K562 (cell line): ENCODE data around the gene AACS. TPM values are rescaled to one million over a fixed set of nuclear protein-coding genes. Genes with fewer than 3 reads are reported as not detected.

ENCODE experiments used
- ATAC-seq: fragments of 200-7000 bp; cut with Tn5 transposase; 3 replicates; pipeline ENCODE4 v1.9.1; 2020; ENCODE audit warnings: moderate library complexity
- BruUV-seq: library from RNA; stranded (reverse); fragments of 400-500 nt; replicated peaks from 2 replicates; lab custom pipeline; 2021; lab: Mats Ljungman, UMichigan
- CTCF ChIA-PET: fragments of 300-600 bp; formaldehyde crosslinking; extraction: SDS; loops from one replicate; lab custom pipeline; 2021; ENCODE audit warnings: low intra/inter-chr PET ratio; lab: Yijun Ruan, JAX
- POLR2A ChIA-PET: fragments of 300-600, 350-650 bp; sonication (Branson Sonifier 250); formaldehyde crosslinking; extraction: SDS; loops from one replicate; lab custom pipeline; 2021; ENCODE audit warnings: antibody characterized with exemption, inconsistent platforms; lab: Yijun Ruan, JAX
- DNase-seq, 4 experiments: peaks; one replicate each; pipeline versions ENCODE4 v3.0.0 to v3.0.0-alpha.2; 2011 to 2018; ENCODE audit warnings: low spot score in 3 of 4, mixed read lengths in 3 of 4; ENCODE audit errors: extremely low read depth in 1 of 4
- FAIRE-seq: peaks from 2 replicates; lab custom pipeline; 2011; peaks lifted over from hg19 to GRCh38; lab: Jason Lieb, UNC
- H2AFZ ChIP-seq: 2 replicates; pipeline ENCODE4 v1.6.0; 2011; ENCODE audit warnings: low read depth, low read length, control low read depth, inconsistent platforms
- H3K27ac ChIP-seq: fragments of 200-600 bp; 3 replicates; pipeline ENCODE4 v1.8.0; 2011; ENCODE audit warnings: low read depth, mild to moderate bottlenecking, control low read depth, inconsistent platforms, low read length, moderate library complexity, mixed read lengths; ENCODE audit errors: extremely low read depth
- H3K27me3 ChIP-seq, 2 experiments: fragments of 300-600 bp in 1 of 2; 2 replicates in 1 of 2; 3 replicates in 1 of 2; pipeline versions ENCODE4 v1.6.0 to v1.8.0; 2011; ENCODE audit warnings: inconsistent platforms in 2 of 2, low read length in 2 of 2, mild to moderate bottlenecking in 1 of 2, mixed read lengths in 1 of 2, moderate library complexity in 1 of 2; ENCODE audit not compliant: control insufficient read depth in 2 of 2, insufficient read depth in 2 of 2
- H3K36me3 ChIP-seq: fragments of 300-600 bp; 3 replicates; pipeline ENCODE4 v1.8.0; 2011; ENCODE audit warnings: mild to moderate bottlenecking, low read length, inconsistent platforms; ENCODE audit not compliant: control insufficient read depth, insufficient read depth
- H3K4me1 ChIP-seq, 2 experiments: fragments of 200-600 bp in 1 of 2; replicated peaks in 1 of 2; 2 replicates in 1 of 2; 3 replicates in 1 of 2; pipeline versions ENCODE4 v1.5.1 to v1.8.0; 2011; ENCODE audit warnings: inconsistent platforms in 2 of 2, low read length in 2 of 2, mild to moderate bottlenecking in 1 of 2, mixed read lengths in 1 of 2, moderate library complexity in 1 of 2; ENCODE audit not compliant: control insufficient read depth in 2 of 2, insufficient read depth in 2 of 2
- H3K4me2 ChIP-seq: 2 replicates; pipeline ENCODE4 v1.6.1; 2011; ENCODE audit warnings: low read length, control low read depth, inconsistent platforms, mixed read lengths; ENCODE audit not compliant: insufficient read depth
- H3K4me3 ChIP-seq: fragments of 200-600 bp; sonication (generic), shearing (Covaris generic); 2 replicates; pipeline ENCODE4 v1.5.1; 2016; ENCODE audit warnings: control low read depth, inconsistent platforms
- H3K79me2 ChIP-seq: fragments of 200-600 bp; 3 replicates; pipeline ENCODE4 v1.8.0; 2011; ENCODE audit warnings: low read length, inconsistent platforms; ENCODE audit not compliant: control insufficient read depth, insufficient read depth
- H3K9ac ChIP-seq, 2 experiments: 2 replicates each; pipeline versions ENCODE4 v1.6.0 to v1.6.1; 2011; ENCODE audit warnings: low read depth in 2 of 2, low read length in 2 of 2, control low read depth in 1 of 2, inconsistent platforms in 1 of 2, mild to moderate bottlenecking in 1 of 2, mixed read lengths in 1 of 2; ENCODE audit not compliant: insufficient read depth in 1 of 2
- H3K9me1 ChIP-seq: one replicate; pipeline ENCODE4 v1.6.0; 2011; ENCODE audit warnings: inconsistent platforms, mild to moderate bottlenecking, low read length, moderate library complexity; ENCODE audit not compliant: control insufficient read depth, insufficient read depth
- H3K9me3 ChIP-seq: replicated peaks from 2 replicates; pipeline ENCODE4 v1.5.1; 2011; ENCODE audit warnings: low read depth, low read length, inconsistent platforms; ENCODE audit not compliant: control insufficient read depth, insufficient read depth
- H4K20me1 ChIP-seq: replicated peaks from 2 replicates; pipeline ENCODE4 v1.6.1; 2011; ENCODE audit warnings: low read length, inconsistent platforms, mixed read lengths; ENCODE audit not compliant: control insufficient read depth, insufficient read depth
- RBM25 ChIP-seq: fragments of 200-400 bp; formaldehyde crosslinking; IDR thresholded peaks from 2 replicates; pipeline ENCODE4 v1.6.1; 2018; ENCODE audit warnings: low read length, low read depth, moderate library complexity; ENCODE audit not compliant: severe bottlenecking
- RFX1 ChIP-seq: fragments of 450-650 bp; IDR thresholded peaks from 2 replicates; pipeline ENCODE4 v1.6.1; 2016; ENCODE audit warnings: mild to moderate bottlenecking, moderate library complexity
- ZFP36 ChIP-seq: fragments of 150-350 bp; IDR thresholded peaks from 2 replicates; pipeline ENCODE4 v1.6.1; 2018; ENCODE audit warnings: low read length, low read depth; ENCODE audit not compliant: partially characterized antibody
- WGBS: fragments of 100-300 bp; shearing (Covaris generic); methylation state at CpG from one replicate; pipeline ENCODE4 v1.1.6; 2016; ENCODE audit warnings: low coverage, mixed read lengths; ENCODE audit not compliant: insufficient coverage; ENCODE audit errors: missing lambda C conversion rate; 5-methylcytosine and 5-hydroxymethylcytosine counted together
- in situ Hi-C: fragments of 300-500 bp; cut with MboI; formaldehyde crosslinking; loops from 4 replicates; pipeline ENCODE4 v1.15.0; 2018; ENCODE audit warnings: inconsistent platforms, mixed read lengths
- intact Hi-C: fragments of 100-400 bp; cut with micrococcal nuclease; formaldehyde crosslinking; loops from 2 replicates; pipeline ENCODE4 v1.14.2; 2022
- polyA plus RNA-seq, 8 experiments: library from polyadenylated mRNA; depleted of rRNA in 4 of 8; stranded (reverse) in 5 of 8; unstranded in 3 of 8; fragments of >200 nt; fragmentation: Nextera tagmentation in 2 of 8; fragmentation: Illumina TruSeq in 1 of 8; extraction: Ambion mirVana in 2 of 8; extraction: Trizol in 1 of 8; gene quantifications; 2 replicates each; pipeline versions ENCODE4 v1.2.1 to v1.2.3, GENCODE V29; 2011 to 2014; ENCODE audit warnings: inconsistent platforms in 1 of 8, missing spikeins in 1 of 8
- total RNA-seq, 7 experiments: library from RNA; depleted of rRNA in 6 of 7; stranded (reverse); fragments of >200 nt in 6 of 7; fragmentation: Illumina TruSeq in 2 of 7; extraction: Trizol in 2 of 7; gene quantifications; 2 replicates each; pipeline versions ENCODE4 v1.2.1 to v1.2.3, GENCODE V29; 2011 to 2021; ENCODE audit warnings: low replicate concordance in 1 of 7
- TF ChIP-seq, protein P1 (sequence below): sonication (generic); formaldehyde crosslinking; IDR thresholded peaks from 2 replicates; pipeline ENCODE4 v1.8.1; 2023; ENCODE audit warnings: mild to moderate bottlenecking, missing genetic modification reagents

Gene AACS
- total and polyA plus RNA-seq, 9 of the 15 experiments (the other 6 are each of a cell fraction or from before 2014, with no cell fraction given), result 2.4 to 13.0 (median 6.0) TPM

DNA sequence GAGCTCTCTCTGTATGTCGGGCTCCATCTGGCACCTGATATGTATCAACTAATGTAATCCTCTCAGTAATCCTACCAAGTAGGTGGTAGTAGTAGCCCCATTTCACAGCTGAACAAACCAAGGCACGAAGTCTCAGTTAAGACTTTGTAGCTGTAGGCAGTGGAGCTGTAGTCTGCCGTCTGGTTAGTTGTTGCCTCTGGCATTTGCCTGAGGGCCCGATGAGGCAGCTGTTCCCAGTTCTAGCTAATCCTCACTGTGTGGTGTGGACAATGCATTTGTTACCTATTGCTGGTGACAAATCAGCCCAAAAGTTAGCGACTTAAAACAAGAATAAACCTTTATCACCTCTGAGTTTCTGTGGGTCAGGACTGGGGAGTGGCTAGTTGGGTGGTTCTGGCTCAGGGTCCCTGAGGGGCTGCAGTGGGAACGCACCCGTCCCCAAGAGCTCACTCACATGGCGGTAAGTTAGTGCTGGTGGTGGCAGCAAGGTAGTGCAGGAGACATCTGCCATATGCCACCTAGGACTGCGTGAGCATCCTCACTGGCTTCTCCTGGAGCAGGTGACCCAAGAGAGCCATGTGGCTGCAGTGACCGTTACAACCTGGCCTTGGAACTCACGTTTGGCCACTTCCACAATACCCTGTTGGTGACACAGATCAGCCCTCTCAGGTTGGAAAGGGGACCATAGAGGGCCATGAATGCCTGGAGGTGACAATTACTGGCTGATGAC is 5.6 kb downstream of the AACS start:
- FAIRE-seq (no peak), DNase-seq (no peak)
- in situ Hi-C loops, result no loop called here

More for the DNA sequence above, 5.6 kb downstream of the AACS start:
- Histone ChIP-seq H4K20me1 (0 out of 2 replicates have a peak, but pooled peaks cover 9% of the 10 kb centered on the region), H3K9ac (no peak overlapping the region), H3K36me3 (no peaks in the 10 kb centered on the region; the same call in 2 of the 3 replicates), H3K27me3 (peaks cover 0 to 13% of the 10 kb centered on the region in 2 experiments; a peak in 1 of 5 replicates), H3K4me1 (peaks cover 0 to 5% of the 10 kb centered on the region in 2 experiments; a peak in 3 of 5 replicates), H3K9me3 (no peaks in the 10 kb centered on the region), H3K4me3 (no peak overlapping the region), H3K4me2 (no peak overlapping the region), H3K9me1 (no peaks in the 10 kb centered on the region), H2AFZ (no peak overlapping the region), H3K27ac (no peak overlapping the region), H3K79me2 (peaks cover 6% of the 10 kb centered on the region; the same call in 2 of the 3 replicates)
- ATAC-seq, result peak; percentile 9; the same call in 1 of the 3 replicates
- no TSS peak for BruUV-seq
- ChIA-PET CTCF (no interaction called here), POLR2A (interaction anchor here (0.7 kb wide), 1 partner anchor 10 kb away, joined by 3 read pairs; no protein-coding TSS in a partner anchor)
- intact Hi-C loops, result no loop called here
- WGBS, result 49% methylated on average over 10 of the region's 11 CpGs
- TF ChIP-seq RFX1 (no peak), ZFP36 (no peak), RBM25 (peak; percentile 66)
- TF ChIP-seq, protein P1, sequence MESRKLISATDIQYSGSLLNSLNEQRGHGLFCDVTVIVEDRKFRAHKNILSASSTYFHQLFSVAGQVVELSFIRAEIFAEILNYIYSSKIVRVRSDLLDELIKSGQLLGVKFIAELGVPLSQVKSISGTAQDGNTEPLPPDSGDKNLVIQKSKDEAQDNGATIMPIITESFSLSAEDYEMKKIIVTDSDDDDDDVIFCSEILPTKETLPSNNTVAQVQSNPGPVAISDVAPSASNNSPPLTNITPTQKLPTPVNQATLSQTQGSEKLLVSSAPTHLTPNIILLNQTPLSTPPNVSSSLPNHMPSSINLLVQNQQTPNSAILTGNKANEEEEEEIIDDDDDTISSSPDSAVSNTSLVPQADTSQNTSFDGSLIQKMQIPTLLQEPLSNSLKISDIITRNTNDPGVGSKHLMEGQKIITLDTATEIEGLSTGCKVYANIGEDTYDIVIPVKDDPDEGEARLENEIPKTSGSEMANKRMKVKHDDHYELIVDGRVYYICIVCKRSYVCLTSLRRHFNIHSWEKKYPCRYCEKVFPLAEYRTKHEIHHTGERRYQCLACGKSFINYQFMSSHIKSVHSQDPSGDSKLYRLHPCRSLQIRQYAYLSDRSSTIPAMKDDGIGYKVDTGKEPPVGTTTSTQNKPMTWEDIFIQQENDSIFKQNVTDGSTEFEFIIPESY (CRISPR knock-in tag), result peak; percentile 81
